Choroid plexus epithelial cell (primary cell): ENCODE measurements around the gene RIC3.
"Not testable (repeated sequence)": the region's sequence is repeated elsewhere in the genome, so short reads cannot be mapped to it uniquely, and the experiment has no call there.

Source experiments
- DNase-seq: peaks from one replicate; pipeline ENCODE4 v3.0.0-alpha.2; 2010; ENCODE audit warnings: low read depth
- H3K4me3 ChIP-seq: 2 replicates; pipeline ENCODE4 v1.5.1; 2011; ENCODE audit warnings: low read depth, mild to moderate bottlenecking, control low read depth, low read length, moderate library complexity
- TF ChIP-seq, protein P1 (sequence below): conservative IDR thresholded peaks from 2 replicates; pipeline ENCODE4 v1.5.1; 2011; ENCODE audit warnings: low read depth, mild to moderate bottlenecking, control low read depth, inconsistent platforms, low read length, moderate library complexity

RIC3 gene

DNA sequence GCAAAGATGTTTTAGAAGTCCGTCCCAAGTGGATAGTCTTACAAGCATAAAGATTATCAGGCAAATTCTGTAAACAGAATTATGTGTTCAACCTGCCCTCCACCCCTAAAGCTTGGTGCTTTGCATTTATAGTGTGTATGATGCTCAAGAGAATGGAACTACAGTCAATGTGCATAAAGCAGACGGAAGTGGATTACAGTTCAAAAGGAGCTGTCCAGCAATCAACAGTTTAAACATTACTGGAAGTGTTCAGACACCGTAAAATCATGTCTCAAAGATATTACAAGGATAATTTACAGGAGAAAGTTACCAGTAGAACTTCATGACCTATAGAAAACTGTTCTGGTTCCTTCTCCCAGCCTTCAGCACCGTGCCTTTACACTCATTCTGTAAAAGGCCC, 1.0 kb downstream of the RIC3 start:
- DNase-seq: peak; percentile 36
- TF ChIP-seq, protein P1, sequence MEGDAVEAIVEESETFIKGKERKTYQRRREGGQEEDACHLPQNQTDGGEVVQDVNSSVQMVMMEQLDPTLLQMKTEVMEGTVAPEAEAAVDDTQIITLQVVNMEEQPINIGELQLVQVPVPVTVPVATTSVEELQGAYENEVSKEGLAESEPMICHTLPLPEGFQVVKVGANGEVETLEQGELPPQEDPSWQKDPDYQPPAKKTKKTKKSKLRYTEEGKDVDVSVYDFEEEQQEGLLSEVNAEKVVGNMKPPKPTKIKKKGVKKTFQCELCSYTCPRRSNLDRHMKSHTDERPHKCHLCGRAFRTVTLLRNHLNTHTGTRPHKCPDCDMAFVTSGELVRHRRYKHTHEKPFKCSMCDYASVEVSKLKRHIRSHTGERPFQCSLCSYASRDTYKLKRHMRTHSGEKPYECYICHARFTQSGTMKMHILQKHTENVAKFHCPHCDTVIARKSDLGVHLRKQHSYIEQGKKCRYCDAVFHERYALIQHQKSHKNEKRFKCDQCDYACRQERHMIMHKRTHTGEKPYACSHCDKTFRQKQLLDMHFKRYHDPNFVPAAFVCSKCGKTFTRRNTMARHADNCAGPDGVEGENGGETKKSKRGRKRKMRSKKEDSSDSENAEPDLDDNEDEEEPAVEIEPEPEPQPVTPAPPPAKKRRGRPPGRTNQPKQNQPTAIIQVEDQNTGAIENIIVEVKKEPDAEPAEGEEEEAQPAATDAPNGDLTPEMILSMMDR: no peak

DNA sequence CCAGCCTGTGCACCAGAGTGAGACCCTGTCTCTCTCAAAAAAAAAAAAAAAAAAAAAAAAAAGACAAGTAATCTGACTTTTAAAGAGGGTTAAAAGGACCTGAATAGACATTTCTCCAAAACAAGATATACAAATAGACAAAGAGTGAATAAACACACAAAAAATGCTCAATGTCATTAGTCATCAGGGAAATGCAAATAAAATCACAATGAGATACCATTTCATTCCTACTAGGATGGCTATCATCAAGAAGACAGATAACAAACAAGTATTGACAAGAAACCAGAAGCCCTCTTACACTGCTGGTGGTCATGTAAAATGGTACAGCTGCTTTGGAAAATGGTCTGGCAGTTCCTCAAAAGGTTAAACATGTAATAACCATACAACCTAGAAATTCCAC, 4.1 kb downstream of the RIC3 start:
- no peak overlapping the region for H3K4me3 ChIP-seq
- TF ChIP-seq, protein P1: no peak
- no peak for DNase-seq

More for the DNA sequence above, 1.0 kb downstream of the RIC3 start:
- H3K4me3 ChIP-seq: no peak overlapping the region

DNA sequence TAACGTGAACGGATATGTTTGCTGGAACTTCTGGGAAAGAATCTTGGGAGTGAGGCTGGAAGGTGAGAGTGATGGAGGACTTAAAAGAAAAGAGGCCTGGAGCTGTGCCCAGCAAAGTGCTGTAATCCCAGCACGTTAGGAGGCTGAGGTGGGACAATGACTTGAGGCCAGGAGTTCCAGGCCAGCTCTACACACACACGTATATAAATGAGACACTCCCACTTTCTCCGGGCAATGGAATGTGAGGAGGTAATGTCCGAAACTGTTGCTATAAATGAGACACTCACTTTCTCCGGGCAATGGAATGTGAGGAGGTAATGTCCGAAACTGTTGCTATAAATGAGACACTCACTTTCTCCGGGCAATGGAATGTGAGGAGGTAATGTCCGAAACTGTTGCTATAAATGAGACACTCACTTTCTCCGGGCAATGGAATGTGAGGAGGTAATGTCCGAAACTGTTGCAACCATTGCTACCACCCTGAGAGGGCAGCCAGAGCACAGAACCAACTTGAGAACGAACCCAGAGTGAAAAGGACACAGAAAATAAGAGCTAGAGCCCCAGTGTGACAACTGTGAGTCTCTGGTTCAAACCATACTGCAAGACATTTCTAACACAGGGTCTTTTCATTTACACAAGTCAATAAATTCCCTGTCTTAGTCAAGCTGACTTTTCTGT, 7.1 kb downstream of the RIC3 start:
- not testable (repeated sequence) for DNase-seq, H3K4me3 ChIP-seq

DNA sequence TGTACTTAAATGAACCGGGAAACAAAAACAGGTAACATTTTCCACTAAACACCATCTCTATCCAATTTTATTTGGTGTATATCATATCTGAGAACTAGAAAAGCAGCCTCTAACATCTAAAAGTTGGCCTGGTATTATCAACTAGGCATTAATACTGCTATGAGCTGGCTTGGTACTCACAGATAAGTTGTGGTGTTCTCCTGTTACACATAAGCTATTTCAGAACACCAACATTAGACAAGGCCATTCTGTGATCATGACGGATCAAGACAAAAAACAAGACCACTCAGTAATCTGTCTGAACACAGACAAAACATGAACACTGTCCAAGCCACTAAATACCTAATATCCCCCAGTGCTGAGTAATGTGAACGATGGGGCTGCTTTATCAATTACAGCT, 11.9 kb downstream of the RIC3 start:
- TF ChIP-seq, protein P1: no peak
- H3K4me3 ChIP-seq: no peak overlapping the region
- DNase-seq: no peak

DNA sequence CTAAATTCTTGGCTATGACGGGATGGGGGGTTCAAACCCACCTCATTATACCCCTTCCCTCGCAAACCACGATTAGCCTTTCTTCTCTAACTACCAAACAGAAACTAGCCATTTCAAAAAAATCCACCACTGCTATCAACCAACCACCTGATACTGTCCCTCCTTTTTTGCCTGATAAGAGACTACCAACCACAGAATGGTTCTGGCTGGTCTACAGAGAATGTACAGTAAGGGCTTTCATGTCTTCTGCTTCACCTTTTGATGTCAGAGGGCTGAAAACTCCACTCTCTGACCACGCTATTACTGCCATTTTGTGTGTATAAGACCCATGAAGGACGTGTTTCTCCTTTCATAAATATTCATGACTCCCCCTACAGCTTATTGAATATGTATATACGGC, 19.1 kb downstream of the RIC3 start:
- no peak overlapping the region for H3K4me3 ChIP-seq
- DNase-seq: no peak
- TF ChIP-seq, protein P1: no peak

DNA sequence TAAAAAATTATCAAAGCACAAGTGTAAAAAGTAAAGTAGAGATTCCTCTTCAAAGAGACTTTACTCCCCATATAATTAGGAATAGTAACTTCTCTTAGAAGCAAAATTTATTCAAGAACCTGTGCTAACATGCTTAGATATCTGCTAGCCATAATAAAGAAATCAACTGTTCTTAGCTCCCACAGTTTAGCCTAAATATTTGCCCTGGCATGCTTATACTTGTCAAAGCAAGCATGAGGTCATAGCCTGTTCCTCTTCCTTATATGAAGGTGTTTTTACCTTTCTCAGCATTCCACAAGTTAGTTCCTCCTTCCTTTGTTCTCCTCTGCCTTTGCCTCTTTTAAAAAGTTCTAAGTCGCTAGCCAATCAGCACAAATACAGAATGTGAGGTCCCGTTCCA, 30.3 kb downstream of the RIC3 start:
- H3K4me3 ChIP-seq: no peak overlapping the region
- DNase-seq: no peak
- TF ChIP-seq, protein P1: no peak

DNA sequence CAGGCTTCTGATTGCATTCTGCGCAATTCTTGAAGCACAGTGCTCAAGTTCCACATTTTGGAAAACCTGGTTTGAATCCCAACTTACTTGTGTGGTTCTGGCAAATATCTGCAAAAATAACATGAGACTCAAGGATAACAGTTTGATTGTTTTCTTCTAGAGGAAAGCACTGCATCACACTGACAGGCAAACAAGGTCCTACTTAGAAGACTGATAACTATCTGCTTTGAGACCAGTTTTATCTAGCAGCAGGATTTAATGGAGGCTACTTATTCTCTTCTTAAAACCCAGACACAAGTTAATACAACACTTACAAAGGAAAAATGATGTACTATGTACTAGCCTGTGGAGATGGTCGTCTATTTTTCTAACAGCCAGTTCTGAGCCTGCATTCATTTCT, 41.4 kb downstream of the RIC3 start:
- TF ChIP-seq, protein P1: no peak
- no peak overlapping the region for H3K4me3 ChIP-seq
- no peak for DNase-seq
